ENCODE data around the gene TSPAN31. TPM values are rescaled to one million over a fixed set of nuclear protein-coding genes. Genes with fewer than 3 reads are reported as not detected.

The TSPAN31 gene
- total and polyA plus RNA-seq, 2 of the 8 experiments (the other 6 are each of a cell fraction or from before 2014, with no cell fraction given) = 15.8 to 31.4 TPM

- TF ChIP-seq CHD7 (IDR thresholded peaks at IDR 0.05; ENCODE audit: insufficient replicate concordance, low read length) (no peak), KDM5A (IDR thresholded peaks at IDR 0.05; ENCODE audit: low read length) (no peak), TCF12 (IDR thresholded peaks at IDR 0.05; ENCODE audit: low read depth, low read length) (no peak), RXRA (IDR thresholded peaks at IDR 0.05; ENCODE audit: insufficient read depth, low read depth, low read length) (no peak), USF2 (IDR thresholded peaks at IDR 0.05; ENCODE audit: low read length) (no peak), ATF3 (IDR thresholded peaks at IDR 0.05; ENCODE audit: insufficient read depth, low read depth, low read length) (no peak), RAD21 (IDR thresholded peaks at IDR 0.05 in 1 of 2, conservative IDR thresholded peaks at IDR 0.05 in 1 of 2; ENCODE audit: low read depth in 2 of 2, low read length in 2 of 2) (no peak), POU5F1 (IDR thresholded peaks at IDR 0.05; ENCODE audit: low read depth, low read length) (no peak), NRF1 (IDR thresholded peaks at IDR 0.05; ENCODE audit: low read depth, low read length) (no peak)
These were observed 6.1 kb upstream of the TSPAN31 start, which contains the start of gene AGAP2 (continued) for GRCh38 chr12:57738661-57739237.

All from H1 (cell line).